K562 (cell line): ENCODE results near the gene SGCG. TPM values are rescaled to one million over a fixed set of nuclear protein-coding genes. Genes with fewer than 3 reads are reported as not detected.

Experiments
- ATAC-seq: fragments of 200-7000 bp; cut with Tn5 transposase; 3 replicates; pipeline ENCODE4 v1.9.1; 2020; ENCODE audit warnings: moderate library complexity
- BruUV-seq: library from RNA; stranded (reverse); fragments of 400-500 nt; replicated peaks from 2 replicates; lab custom pipeline; 2021; lab: Mats Ljungman, UMichigan
- CTCF ChIA-PET: fragments of 300-600 bp; formaldehyde crosslinking; extraction: SDS; loops from one replicate; lab custom pipeline; 2021; ENCODE audit warnings: low intra/inter-chr PET ratio; lab: Yijun Ruan, JAX
- POLR2A ChIA-PET: fragments of 300-600, 350-650 bp; sonication (Branson Sonifier 250); formaldehyde crosslinking; extraction: SDS; loops from one replicate; lab custom pipeline; 2021; ENCODE audit warnings: antibody characterized with exemption, inconsistent platforms; lab: Yijun Ruan, JAX
- DNase-seq, 4 experiments: peaks; one replicate each; pipeline versions ENCODE4 v3.0.0 to v3.0.0-alpha.2; 2011 to 2018; ENCODE audit warnings: low spot score in 3 of 4, mixed read lengths in 3 of 4; ENCODE audit errors: extremely low read depth in 1 of 4
- FAIRE-seq: peaks from 2 replicates; lab custom pipeline; 2011; peaks lifted over from hg19 to GRCh38; lab: Jason Lieb, UNC
- H2AFZ ChIP-seq: 2 replicates; pipeline ENCODE4 v1.6.0; 2011; ENCODE audit warnings: low read depth, low read length, control low read depth, inconsistent platforms
- H3K27ac ChIP-seq: fragments of 200-600 bp; 3 replicates; pipeline ENCODE4 v1.8.0; 2011; ENCODE audit warnings: low read depth, mild to moderate bottlenecking, control low read depth, inconsistent platforms, low read length, moderate library complexity, mixed read lengths; ENCODE audit errors: extremely low read depth
- H3K27me3 ChIP-seq, 2 experiments: fragments of 300-600 bp in 1 of 2; 2 replicates in 1 of 2; 3 replicates in 1 of 2; pipeline versions ENCODE4 v1.6.0 to v1.8.0; 2011; ENCODE audit warnings: inconsistent platforms in 2 of 2, low read length in 2 of 2, mild to moderate bottlenecking in 1 of 2, mixed read lengths in 1 of 2, moderate library complexity in 1 of 2; ENCODE audit not compliant: control insufficient read depth in 2 of 2, insufficient read depth in 2 of 2
- H3K36me3 ChIP-seq: fragments of 300-600 bp; 3 replicates; pipeline ENCODE4 v1.8.0; 2011; ENCODE audit warnings: mild to moderate bottlenecking, low read length, inconsistent platforms; ENCODE audit not compliant: control insufficient read depth, insufficient read depth
- H3K4me1 ChIP-seq, 2 experiments: fragments of 200-600 bp in 1 of 2; replicated peaks in 1 of 2; 2 replicates in 1 of 2; 3 replicates in 1 of 2; pipeline versions ENCODE4 v1.5.1 to v1.8.0; 2011; ENCODE audit warnings: inconsistent platforms in 2 of 2, low read length in 2 of 2, mild to moderate bottlenecking in 1 of 2, mixed read lengths in 1 of 2, moderate library complexity in 1 of 2; ENCODE audit not compliant: control insufficient read depth in 2 of 2, insufficient read depth in 2 of 2
- H3K4me2 ChIP-seq: 2 replicates; pipeline ENCODE4 v1.6.1; 2011; ENCODE audit warnings: low read length, control low read depth, inconsistent platforms, mixed read lengths; ENCODE audit not compliant: insufficient read depth
- H3K4me3 ChIP-seq: fragments of 200-600 bp; sonication (generic), shearing (Covaris generic); 2 replicates; pipeline ENCODE4 v1.5.1; 2016; ENCODE audit warnings: control low read depth, inconsistent platforms
- H3K79me2 ChIP-seq: fragments of 200-600 bp; 3 replicates; pipeline ENCODE4 v1.8.0; 2011; ENCODE audit warnings: low read length, inconsistent platforms; ENCODE audit not compliant: control insufficient read depth, insufficient read depth
- H3K9ac ChIP-seq, 2 experiments: 2 replicates each; pipeline versions ENCODE4 v1.6.0 to v1.6.1; 2011; ENCODE audit warnings: low read depth in 2 of 2, low read length in 2 of 2, control low read depth in 1 of 2, inconsistent platforms in 1 of 2, mild to moderate bottlenecking in 1 of 2, mixed read lengths in 1 of 2; ENCODE audit not compliant: insufficient read depth in 1 of 2
- H3K9me1 ChIP-seq: one replicate; pipeline ENCODE4 v1.6.0; 2011; ENCODE audit warnings: inconsistent platforms, mild to moderate bottlenecking, low read length, moderate library complexity; ENCODE audit not compliant: control insufficient read depth, insufficient read depth
- H3K9me3 ChIP-seq: replicated peaks from 2 replicates; pipeline ENCODE4 v1.5.1; 2011; ENCODE audit warnings: low read depth, low read length, inconsistent platforms; ENCODE audit not compliant: control insufficient read depth, insufficient read depth
- H4K20me1 ChIP-seq: replicated peaks from 2 replicates; pipeline ENCODE4 v1.6.1; 2011; ENCODE audit warnings: low read length, inconsistent platforms, mixed read lengths; ENCODE audit not compliant: control insufficient read depth, insufficient read depth
- BRF1 ChIP-seq: IDR thresholded peaks from 3 replicates; pipeline ENCODE4 v1.6.1; 2011; ENCODE audit warnings: borderline replicate concordance, mild to moderate bottlenecking; ENCODE audit not compliant: insufficient read length; ENCODE audit errors: extremely low read depth
- CBX8 ChIP-seq: fragments of 200-600 bp; sonication (generic); IDR thresholded peaks from 2 replicates; pipeline ENCODE4 v1.6.1; 2012; ENCODE audit warnings: borderline replicate concordance, mixed run types, low read depth, mild to moderate bottlenecking, moderate library complexity, mixed read lengths, low read length, control low read depth, inconsistent platforms; ENCODE audit not compliant: poor library complexity, severe bottlenecking; ENCODE audit errors: extremely low read depth
- COPS2 ChIP-seq: fragments of 450-650 bp; conservative IDR thresholded peaks from 2 replicates; pipeline ENCODE4 v1.6.1; 2016; ENCODE audit warnings: mild to moderate bottlenecking, moderate library complexity
- E4F1 ChIP-seq: fragments of 250-450 bp; sonication (Bioruptor Pico); IDR thresholded peaks from 2 replicates; pipeline ENCODE4 v1.5.0; 2021; ENCODE audit warnings: mild to moderate bottlenecking, borderline replicate concordance
- HLTF ChIP-seq: fragments of 450-650 bp; IDR thresholded peaks from 2 replicates; pipeline ENCODE4 v1.6.1; 2016
- PHF21A ChIP-seq: fragments of 450-650 bp; IDR thresholded peaks from 2 replicates; pipeline ENCODE4 v1.6.1; 2017; ENCODE audit warnings: low read depth, borderline replicate concordance
- PHF8 ChIP-seq: fragments of 200-600 bp; sonication (generic); IDR thresholded peaks from 2 replicates; pipeline ENCODE4 v1.6.1; 2012; ENCODE audit warnings: mixed run types, mild to moderate bottlenecking, inconsistent platforms, low read length, moderate library complexity, borderline replicate concordance
- POLR2G ChIP-seq: fragments of 200-400 bp; formaldehyde crosslinking; IDR thresholded peaks from 2 replicates; pipeline ENCODE4 v1.6.1; 2017; ENCODE audit warnings: low read depth, mild to moderate bottlenecking, antibody characterized with exemption, low read length, moderate library complexity
- PRPF4 ChIP-seq: fragments of 200-400 bp; formaldehyde crosslinking; IDR thresholded peaks from one replicate; pipeline ENCODE4 v1.6.1; 2017; ENCODE audit warnings: low read length, low read depth, mild to moderate bottlenecking; ENCODE audit not compliant: insufficient read depth, poor library complexity, severe bottlenecking
- PYGO2 ChIP-seq: fragments of 450-650 bp; IDR thresholded peaks from 2 replicates; pipeline ENCODE4 v1.6.1; 2016; ENCODE audit warnings: mild to moderate bottlenecking, missing genetic modification characterization, moderate library complexity, missing compliant biosample characterization
- SNAPC5 ChIP-seq: fragments of 250-450 bp; sonication (Bioruptor Pico); IDR thresholded peaks from 2 replicates; pipeline ENCODE4 v1.8.0; 2021; ENCODE audit warnings: moderate library complexity, mild to moderate bottlenecking, inconsistent platforms
- ZBTB8A ChIP-seq: fragments of 450-650 bp; IDR thresholded peaks from 2 replicates; pipeline ENCODE4 v1.6.1; 2018; ENCODE audit warnings: mild to moderate bottlenecking, moderate library complexity; ENCODE audit not compliant: partially characterized antibody
- ZC3H8 ChIP-seq: fragments of 450-650 bp; IDR thresholded peaks from 2 replicates; pipeline ENCODE4 v1.6.1; 2017
- ZKSCAN8 ChIP-seq: fragments of 200-800 bp; sonication (Bioruptor generic); IDR thresholded peaks from 2 replicates; pipeline ENCODE4 v1.6.1; 2016; ENCODE audit warnings: missing genetic modification characterization, missing compliant biosample characterization
- ZNF76 ChIP-seq: fragments of 250-450 bp; sonication (Bioruptor Pico); IDR thresholded peaks from 2 replicates; pipeline ENCODE4 v1.4.0; 2020; ENCODE audit warnings: mild to moderate bottlenecking, moderate library complexity, borderline replicate concordance
- WGBS: fragments of 100-300 bp; shearing (Covaris generic); methylation state at CpG from one replicate; pipeline ENCODE4 v1.1.6; 2016; ENCODE audit warnings: low coverage, mixed read lengths; ENCODE audit not compliant: insufficient coverage; ENCODE audit errors: missing lambda C conversion rate; 5-methylcytosine and 5-hydroxymethylcytosine counted together
- in situ Hi-C: fragments of 300-500 bp; cut with MboI; formaldehyde crosslinking; loops from 4 replicates; pipeline ENCODE4 v1.15.0; 2018; ENCODE audit warnings: inconsistent platforms, mixed read lengths
- intact Hi-C: fragments of 100-400 bp; cut with micrococcal nuclease; formaldehyde crosslinking; loops from 2 replicates; pipeline ENCODE4 v1.14.2; 2022
- polyA plus RNA-seq, 8 experiments: library from polyadenylated mRNA; depleted of rRNA in 4 of 8; stranded (reverse) in 5 of 8; unstranded in 3 of 8; fragments of >200 nt; fragmentation: Nextera tagmentation in 2 of 8; fragmentation: Illumina TruSeq in 1 of 8; extraction: Ambion mirVana in 2 of 8; extraction: Trizol in 1 of 8; gene quantifications; 2 replicates each; pipeline versions ENCODE4 v1.2.1 to v1.2.3, GENCODE V29; 2011 to 2014; ENCODE audit warnings: inconsistent platforms in 1 of 8, missing spikeins in 1 of 8
- total RNA-seq, 7 experiments: library from RNA; depleted of rRNA in 6 of 7; stranded (reverse); fragments of >200 nt in 6 of 7; fragmentation: Illumina TruSeq in 2 of 7; extraction: Trizol in 2 of 7; gene quantifications; 2 replicates each; pipeline versions ENCODE4 v1.2.1 to v1.2.3, GENCODE V29; 2011 to 2021; ENCODE audit warnings: low replicate concordance in 1 of 7

SGCG gene
- total and polyA plus RNA-seq, 9 of the 15 experiments (the other 6 are each of a cell fraction or from before 2014, with no cell fraction given) = 0.04 to 0.44 (median 0.34) TPM

- ATAC-seq (no peak), DNase-seq (no peak), FAIRE-seq (no peak)
- TF ChIP-seq PHF8 (no peak), PRPF4 (no peak)
- no peaks in the 10 kb centered on the region for H3K79me2 ChIP-seq
- CTCF ChIA-PET = no interaction called here
- H3K9me3 ChIP-seq = no peaks in the 10 kb centered on the region
- WGBS = 10% methylated on average over 8 of the region's 9 CpGs
- no peaks in the 10 kb centered on the region; a peak in 2 of 5 replicates for H3K27me3 ChIP-seq
- intact Hi-C loops = no loop called here
- H3K9ac ChIP-seq = no peak overlapping the region
- in situ Hi-C loops = no loop called here
- no peak overlapping the region for H3K27ac ChIP-seq
- H3K9me1 ChIP-seq = no peaks in the 10 kb centered on the region
- no peaks in the 10 kb centered on the region for H4K20me1 ChIP-seq
- H3K4me2 ChIP-seq = no peak overlapping the region
- H2AFZ ChIP-seq = no peak overlapping the region
- H3K4me1 ChIP-seq = no peaks in the 10 kb centered on the region
- POLR2A ChIA-PET = no interaction called here
- no TSS peak for BruUV-seq
- no peak overlapping the region for H3K4me3 ChIP-seq
- no peaks in the 10 kb centered on the region for H3K36me3 ChIP-seq
Observed at GRCh38 chr13:23185542-23185941, 4.8 kb downstream of the SGCG start.

- 3% methylated on average over 5 of the region's 5 CpGs for WGBS
- DNase-seq (no peak), ATAC-seq (no peak), FAIRE-seq (no peak)
- H2AFZ ChIP-seq = no peak overlapping the region
- in situ Hi-C loops (no loop called here), intact Hi-C loops (no loop called here)
- no peaks in the 10 kb centered on the region for H3K36me3 ChIP-seq
- no peaks in the 10 kb centered on the region; a peak in 1 of 5 replicates for H3K27me3 ChIP-seq
- no peaks in the 10 kb centered on the region for H3K9me1 ChIP-seq
- no peaks in the 10 kb centered on the region for H4K20me1 ChIP-seq
- ChIA-PET POLR2A (no interaction called here), CTCF (no interaction called here)
- BruUV-seq = no TSS peak
- H3K27ac ChIP-seq = no peak overlapping the region
- no peaks in the 10 kb centered on the region for H3K79me2 ChIP-seq
- H3K4me2 ChIP-seq = no peak overlapping the region
- H3K9me3 ChIP-seq = no peaks in the 10 kb centered on the region
- no peak overlapping the region for H3K4me3 ChIP-seq
- no peaks in the 10 kb centered on the region for H3K4me1 ChIP-seq
- no peak overlapping the region for H3K9ac ChIP-seq
- TF ChIP-seq ZKSCAN8 (CRISPR knock-in tag) = no peak
- no peak for TF ChIP-seq BRF1
- no peak for TF ChIP-seq ZNF76
- TF ChIP-seq POLR2G = no peak
- TF ChIP-seq PYGO2 = no peak
- TF ChIP-seq CBX8 = no peak
- TF ChIP-seq PHF21A = no peak
- no peak for TF ChIP-seq SNAPC5 (CRISPR knock-in tag)
- TF ChIP-seq HLTF = no peak
- no peak for TF ChIP-seq COPS2
- no peak for TF ChIP-seq ZC3H8
- no peak for TF ChIP-seq ZBTB8A
- TF ChIP-seq E4F1 (CRISPR knock-in tag) = no peak
Observed at GRCh38 chr13:23201870-23202269, 21.1 kb downstream of the SGCG start.
